HG03280 (cell line): ENCODE measurements around the gene TAF6.

Experiments
- ATAC-seq: cut with Tn5 transposase; IDR thresholded peaks from one replicate; pipeline ENCODE4 v1.9.1; 2021; ENCODE audit warnings: mild to moderate bottlenecking, moderate library complexity; ENCODE audit not compliant: unreplicated experiment

Gene TAF6

DNA sequence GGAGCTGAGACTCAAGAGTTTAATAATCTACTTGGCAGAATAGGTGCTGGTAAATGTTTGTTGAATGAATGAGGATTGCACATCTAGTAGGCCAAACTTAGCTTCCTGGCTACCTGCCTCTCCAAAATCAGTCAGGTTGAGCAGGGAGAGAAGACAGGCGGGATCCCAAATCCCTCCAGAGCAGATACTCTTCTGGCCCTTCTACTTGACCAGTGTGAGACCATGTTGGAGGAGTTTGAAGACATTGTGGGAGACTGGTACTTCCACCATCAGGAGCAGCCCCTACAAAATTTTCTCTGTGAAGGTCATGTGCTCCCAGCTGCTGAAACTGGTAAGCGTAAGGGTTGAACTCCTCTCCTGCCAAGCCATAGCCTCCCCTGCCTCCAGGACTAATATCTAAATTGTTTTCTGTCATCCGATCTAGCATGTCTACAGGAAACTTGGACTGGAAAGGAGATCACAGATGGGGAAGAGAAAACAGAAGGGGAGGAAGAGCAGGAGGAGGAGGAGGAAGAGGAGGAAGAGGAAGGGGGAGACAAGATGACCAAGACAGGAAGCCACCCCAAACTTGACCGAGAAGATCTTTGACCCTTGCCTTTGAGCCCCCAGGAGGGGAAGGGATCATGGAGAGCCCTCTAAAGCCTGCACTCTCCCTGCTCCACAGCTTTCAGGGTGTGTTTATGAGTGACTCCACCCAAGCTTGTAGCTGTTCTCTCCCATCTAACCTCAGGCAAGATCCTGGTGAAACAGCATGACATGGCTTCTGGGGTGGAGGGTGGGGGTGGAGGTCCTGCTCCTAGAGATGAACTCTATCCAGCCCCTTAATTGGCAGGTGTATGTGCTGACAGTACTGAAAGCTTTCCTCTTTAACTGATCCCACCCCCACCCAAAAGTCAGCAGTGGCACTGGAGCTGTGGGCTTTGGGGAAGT lies 5.4 kb upstream of the TAF6 start:
- no peak for ATAC-seq

DNA sequence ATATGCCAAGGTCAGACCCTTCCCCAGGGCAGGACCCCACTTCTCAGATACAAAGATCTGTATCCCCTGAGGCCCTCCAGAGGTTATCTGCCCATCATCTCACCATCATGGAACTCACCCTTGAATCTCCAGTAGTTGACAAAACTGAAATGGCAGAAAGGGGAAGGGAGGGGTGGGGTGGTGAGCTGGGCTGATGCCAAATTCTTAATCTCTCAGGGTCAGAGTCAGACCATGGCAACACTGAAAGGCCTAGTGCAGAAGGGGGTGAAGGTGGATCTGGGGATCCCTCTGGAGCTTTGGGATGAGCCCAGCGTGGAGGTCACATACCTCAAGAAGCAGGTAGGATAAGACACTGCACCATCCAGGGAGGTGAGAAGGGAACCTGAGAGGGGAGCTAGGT lies 3.4 kb upstream of the TAF6 start:
- ATAC-seq: no peak

DNA sequence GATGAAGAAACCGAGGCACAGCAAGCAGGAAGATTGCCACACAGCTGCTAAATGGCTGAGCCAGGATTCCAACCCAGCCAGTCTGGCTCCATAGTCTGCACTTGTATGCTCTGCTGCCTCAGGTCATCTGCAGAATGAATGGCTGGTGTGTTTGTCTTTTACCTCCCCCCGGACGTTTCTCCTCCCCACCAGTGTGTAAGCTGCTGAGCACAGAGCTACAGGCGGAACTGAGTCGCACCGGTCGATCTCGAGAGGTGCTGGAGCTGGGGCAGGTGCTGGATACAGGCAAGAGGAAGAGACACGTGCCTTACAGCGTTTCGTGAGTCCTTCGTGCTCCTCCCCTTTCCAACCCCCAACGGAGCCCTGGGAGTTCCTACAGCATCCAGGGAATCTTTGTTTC lies 2.9 kb upstream of the TAF6 start:
- no peak for ATAC-seq

DNA sequence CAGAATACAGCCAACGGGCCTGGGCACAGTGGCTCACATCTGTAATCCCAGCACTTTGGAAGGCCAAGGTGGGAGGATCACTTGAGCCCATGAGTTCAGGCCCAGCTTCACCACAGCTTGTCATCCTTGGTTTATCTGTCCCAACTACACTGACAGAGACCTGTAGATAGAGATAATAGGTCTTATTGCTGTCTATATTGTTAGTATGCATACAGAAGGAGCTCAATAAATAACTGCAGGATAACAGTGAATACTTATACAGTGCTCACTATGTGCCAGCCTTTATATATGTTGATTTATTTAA lies 1.5 kb upstream of the TAF6 start:
- no peak for ATAC-seq

DNA sequence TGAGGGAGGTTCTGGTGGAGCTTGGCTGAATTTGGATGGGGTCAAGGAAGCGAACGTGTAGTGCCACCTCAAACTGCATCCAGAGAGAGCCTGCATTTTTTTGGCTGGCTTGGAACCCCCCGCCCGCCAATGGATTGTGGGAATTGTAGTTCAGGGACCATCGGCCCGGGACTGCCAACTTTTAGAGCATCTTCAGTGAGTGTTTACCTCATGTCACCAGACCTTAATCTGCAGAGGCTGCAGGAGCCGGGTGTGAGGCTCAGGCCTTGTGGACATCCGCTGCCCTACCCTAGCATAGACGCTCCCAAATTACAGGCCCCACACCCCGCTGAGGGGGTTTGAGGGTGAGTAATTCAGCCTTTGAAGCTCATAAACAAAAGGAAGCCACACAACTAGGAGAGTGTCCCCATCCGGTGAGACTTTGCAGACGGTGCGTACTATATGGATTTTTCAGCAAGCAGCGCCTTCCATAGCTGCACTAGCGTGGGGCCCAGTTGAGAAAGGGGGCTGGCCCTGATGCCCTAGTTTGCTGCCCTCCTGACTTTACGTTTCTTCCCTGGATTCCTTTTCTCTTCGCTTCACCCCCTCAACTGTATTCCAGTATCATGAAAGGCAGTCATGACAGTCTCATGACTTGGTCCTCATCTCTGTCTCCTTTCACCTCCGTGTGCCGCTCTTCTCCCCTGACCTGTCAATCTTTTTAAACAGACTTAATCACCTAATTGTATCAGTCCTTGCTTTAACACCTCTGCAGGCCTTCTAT lies 993 bp upstream of the TAF6 start:
- ATAC-seq: peak; percentile 33

DNA sequence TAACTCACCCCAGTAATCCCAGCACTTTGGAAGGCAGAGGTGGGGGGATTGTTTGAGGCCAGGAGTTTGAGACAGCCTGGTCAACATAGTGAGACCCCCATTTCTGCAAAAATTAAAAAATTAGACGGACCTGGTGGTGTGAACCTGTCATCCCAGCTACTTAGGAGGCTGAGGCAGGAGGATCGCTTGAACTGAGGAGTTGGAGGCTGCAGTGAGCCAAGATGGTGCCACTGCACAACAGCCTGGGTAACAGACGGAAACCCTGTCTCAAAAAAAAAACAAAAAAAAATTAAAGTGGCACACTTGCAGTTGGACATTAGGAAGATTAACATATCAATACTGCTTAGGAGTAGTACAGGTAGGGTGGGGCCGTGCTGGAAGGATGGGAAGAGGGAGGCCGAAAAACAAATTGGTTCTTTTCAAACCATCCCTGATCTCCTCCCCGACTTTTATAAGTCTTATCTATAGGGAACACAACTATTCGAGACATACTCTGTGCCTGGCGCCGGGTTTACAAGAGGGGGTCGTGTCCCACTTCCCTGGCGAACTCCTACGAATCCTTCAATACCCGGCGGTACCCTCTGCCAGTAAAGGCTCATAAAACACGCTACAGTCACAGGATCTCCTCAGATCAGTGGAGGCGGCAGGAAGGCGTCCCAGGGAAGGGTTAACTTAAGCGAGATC lies 628 bp downstream of the TAF6 start:
- ATAC-seq: no peak

DNA sequence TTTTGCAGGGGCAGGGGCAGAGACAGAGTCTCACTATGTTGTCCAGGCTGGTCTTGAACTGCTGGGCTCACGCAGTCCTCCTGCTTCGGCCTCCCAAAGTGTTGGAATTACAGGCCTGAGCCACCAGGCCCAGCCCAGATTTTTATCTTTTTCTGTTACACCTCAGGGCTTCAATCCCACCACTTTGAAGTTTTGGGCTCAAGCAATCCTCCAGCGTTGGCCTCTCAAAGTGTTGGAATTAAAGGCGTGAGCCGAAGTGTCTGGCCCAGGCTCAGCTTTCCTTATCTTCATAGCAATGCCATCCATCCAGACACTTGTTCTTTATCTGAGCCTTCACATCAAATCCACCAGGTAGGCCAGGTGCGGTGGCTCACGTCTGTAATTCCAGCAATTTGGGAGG lies 4.1 kb downstream of the TAF6 start:
- ATAC-seq: no peak

DNA sequence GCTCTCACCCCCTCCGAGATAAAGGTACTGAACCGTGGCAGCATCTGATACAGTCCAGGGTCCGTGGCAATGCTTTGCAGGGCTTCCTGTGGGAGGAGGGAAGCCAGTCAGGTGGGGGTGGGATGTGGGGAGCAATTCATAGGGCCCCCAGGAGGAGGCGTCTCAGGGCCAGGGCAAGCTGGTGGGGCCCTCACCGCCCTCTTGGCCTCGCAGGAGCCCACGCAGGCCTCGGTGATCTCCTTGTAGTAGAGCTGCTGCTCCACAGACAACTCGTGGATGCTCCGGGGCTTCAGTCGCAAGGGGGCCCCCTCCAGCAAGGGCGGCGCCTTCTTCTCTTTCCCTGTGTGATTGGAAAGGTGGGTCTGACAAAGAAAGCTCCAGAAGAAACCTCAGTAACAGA lies 7.2 kb downstream of the TAF6 start:
- ATAC-seq: no peak

DNA sequence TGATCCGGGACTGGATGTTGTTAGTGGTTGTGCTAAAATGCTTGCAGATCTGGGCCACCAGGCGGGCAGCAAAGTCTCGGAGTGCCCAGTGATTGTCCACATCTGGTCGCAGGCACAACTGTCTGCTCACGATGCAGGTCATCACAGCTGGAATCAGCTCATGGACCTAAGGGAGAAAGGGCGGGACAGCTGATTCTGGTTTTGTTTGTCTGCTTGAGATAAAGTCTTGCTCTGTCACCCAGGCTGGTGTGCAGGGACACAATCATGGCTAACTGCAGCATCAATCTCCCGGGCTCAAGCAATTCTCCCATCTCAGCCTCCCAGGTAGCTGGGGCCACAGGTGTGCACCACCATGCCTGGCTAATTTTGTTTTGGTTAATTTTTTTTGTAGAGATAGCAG lies 8.0 kb downstream of the TAF6 start:
- ATAC-seq: no peak

DNA sequence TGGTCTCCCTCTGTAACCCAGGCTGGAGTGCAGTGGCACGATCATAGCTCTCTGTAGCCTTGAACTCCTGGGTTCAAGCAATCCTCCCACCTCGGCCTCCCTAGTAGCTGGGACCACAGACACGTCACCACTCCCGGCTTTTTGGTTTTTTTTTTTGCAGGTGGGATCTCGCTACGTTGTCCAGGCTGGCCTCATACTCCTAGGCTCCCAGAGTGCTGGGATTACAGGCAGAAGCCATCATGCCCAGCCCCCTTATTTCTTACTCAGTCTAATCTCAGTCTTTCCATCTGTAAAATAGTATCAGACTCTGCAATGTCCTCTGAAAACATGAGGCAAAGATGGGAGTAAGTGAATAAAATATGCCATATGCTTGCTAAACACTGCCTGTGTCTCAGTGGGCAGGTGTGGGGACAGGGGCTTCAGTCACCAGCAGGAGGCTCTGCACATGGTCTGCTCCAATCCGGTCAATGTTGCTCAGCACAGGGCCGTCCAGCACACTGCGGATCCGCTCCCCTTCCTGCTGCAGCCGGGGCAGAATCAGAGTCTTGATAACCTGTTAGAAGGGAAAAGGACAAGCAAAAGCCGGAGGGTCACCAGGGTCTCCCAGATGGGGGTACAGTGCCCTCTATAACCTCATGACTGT lies 9.5 kb downstream of the TAF6 start:
- no peak for ATAC-seq

DNA sequence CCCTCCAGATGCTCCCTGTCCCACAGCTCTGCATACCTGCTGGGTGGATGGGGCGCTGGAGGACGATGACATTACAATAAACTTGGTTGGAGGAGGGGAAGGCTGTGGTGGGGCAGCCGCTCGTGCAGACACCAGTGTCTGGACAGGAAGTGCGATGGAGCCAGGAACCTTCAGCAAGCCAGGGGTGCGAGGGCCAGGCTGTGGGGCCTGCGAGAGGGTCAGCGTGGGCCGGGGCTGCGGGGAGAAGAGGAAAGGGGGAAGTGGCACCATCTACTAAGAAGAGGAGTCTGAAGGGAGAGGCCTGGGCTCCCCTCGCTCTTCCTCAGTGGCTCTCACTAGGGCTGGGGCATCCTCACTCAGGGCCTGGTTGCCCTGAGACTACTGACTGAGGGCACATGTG lies 11.3 kb downstream of the TAF6 start:
- ATAC-seq: no peak

DNA sequence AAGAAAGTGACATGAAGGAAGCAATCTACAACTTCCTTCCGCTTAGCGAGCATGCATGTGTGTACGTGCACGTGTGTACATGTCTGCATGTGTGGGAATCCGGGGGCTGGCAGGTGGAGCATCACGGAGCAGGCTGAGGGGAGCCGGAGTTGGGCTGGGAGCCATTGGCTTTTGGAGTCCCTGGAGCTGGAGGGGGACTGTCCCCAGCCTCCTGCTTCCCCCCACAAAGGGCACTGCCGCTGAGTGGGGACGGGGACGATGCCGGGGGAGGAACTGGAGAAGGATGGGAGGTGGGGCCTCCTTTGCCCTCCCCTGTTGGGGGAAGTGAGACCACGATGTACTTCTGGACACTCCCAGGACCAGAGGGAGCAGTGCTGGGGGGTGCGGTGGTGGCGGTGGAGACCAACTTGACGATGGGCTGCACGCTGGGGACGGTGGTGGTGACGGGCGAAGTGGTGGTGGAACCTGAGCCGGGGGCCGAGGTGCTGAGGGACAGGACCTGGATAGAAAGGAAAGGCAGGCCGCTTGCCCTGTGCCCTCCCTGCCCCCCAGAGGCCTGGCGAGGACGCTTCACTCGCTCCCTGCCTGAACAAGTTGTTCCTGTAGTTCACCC lies 11.9 kb downstream of the TAF6 start:
- no peak for ATAC-seq

DNA sequence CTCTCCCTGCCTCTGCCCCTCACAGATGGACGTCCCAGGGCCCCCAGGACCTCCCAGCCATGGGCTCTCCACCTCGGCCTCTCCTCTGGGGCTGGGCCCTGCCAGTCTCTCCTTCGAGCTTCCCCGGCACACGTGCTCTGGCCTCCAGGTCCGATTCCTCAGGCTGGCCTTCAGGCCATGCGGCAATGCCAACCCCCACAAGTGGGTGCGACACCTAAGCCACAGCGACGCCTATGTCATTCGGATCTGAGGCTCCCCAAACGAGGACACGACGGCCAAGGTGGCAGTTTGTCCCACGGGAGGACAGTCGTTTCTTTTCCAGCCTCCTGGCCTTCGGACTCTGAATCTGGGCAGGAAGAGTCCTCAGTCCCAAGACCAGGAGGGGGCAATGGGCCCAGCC lies 12.5 kb downstream of the TAF6 start:
- no peak for ATAC-seq

DNA sequence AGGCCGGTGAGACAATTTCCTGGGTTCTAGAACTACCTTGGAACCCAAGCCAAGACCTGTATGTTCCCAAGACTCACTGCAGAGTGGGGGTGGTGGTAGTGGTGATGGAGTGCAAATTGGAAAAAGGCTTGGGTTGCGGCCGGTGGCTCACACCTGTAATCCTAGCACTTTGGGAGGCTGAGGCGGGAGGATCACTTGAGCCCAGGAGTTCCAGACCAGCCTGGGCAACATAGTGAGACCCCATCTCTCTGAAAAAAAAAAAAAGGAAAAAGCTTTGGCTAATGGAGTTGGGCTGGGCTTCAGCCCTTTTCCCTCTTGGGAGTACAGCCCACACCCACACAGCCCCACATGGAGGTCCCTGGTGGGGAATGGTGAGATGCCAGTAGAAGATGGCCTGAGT lies 13.6 kb downstream of the TAF6 start:
- ATAC-seq: no peak

DNA sequence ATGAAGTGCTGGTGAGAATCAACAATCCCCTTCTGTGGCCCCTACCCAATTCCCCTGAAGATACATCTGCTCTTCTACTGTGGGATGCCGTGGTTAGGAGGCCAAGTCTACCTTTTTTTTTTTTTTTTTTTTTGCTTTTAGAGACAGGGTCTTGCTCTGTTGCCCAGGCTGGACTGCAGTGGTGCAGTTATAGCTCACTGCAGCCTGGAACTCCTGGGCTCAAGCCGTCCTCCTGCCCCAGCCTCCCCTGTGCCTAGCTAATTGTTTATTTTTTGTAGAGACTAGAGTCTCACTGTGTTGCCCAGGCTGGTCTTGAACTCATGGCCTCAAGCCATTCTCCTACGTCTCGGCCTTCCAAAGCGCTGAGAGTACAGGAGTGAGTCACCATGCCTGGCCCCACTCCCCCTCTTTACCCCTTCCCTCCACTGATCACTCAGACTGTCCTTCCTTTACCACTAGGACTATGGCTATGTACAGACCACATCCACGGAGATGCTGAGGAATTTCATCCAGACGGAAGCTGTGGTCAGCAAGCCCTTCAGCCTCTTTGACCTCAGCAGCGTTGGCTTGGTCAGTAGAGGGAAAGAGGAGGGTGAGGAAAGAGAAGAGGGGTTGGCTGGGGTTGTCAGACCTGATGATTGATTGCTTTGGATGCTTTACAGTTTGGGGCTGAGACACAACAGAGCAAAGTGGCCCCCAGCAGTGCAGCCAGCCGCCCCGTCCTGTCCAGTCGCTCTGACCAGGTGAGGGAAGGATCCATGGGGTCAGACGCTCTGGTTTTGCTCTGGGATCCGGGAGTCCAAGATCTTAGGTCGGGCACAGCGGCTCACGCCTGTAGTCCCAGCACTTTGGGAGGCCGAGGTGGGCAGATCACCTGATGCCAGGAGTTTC lies 16.0 kb downstream of the TAF6 start:
- no peak for ATAC-seq

DNA sequence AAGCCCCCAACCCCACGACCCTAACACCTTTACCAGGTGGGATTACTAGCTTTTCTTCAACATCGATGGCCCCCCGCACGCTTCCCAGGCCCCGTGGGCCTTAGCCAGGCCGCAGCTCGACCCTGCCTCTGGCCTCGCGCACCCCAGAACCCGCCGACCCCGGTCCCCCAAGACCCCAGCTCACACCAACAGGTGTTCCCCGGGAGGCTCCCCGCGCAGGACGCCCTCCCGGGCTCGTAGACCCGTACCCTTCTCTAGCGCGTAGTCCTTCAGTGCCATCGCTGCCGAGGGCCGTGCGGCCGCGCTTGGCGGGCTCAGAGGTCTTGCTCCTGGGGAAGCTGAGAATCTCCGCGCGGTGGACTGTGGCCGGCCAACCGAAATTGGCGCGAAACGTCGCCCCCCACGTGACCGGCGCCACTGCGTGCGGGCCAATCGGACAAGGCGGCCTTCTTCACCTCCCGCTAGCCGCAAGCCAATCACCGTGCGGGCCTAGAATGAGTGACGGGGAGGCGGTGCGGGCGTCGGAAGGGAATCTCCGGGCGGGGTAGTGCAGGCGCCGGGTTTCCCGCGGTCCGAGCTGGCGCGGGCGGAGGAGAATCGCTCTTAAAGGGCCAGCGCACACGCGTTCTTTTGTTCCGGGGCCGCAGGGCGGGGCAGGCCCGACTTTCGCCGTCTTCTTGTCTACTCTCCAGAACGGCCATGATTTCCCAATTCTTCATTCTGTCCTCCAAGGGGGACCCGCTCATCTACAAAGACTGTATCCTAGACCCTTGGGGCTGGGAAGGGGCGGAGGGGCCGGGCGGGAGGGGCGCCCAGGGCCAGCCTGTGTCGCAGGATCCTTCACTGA lies 17.9 kb downstream of the TAF6 start, which contains the start of the genes AP4M1 and MCM7:
TSS of gene AP4M1 (plus strand) at position 628 of the 847 bp plus-strand sequence. CDS start at position 700, 72 bp downstream.
TSS of gene MCM7 (minus strand) at position 382 of the 847 bp plus-strand sequence. CDS start at position 279, 103 bp downstream.
- ATAC-seq: peak; percentile 87

DNA sequence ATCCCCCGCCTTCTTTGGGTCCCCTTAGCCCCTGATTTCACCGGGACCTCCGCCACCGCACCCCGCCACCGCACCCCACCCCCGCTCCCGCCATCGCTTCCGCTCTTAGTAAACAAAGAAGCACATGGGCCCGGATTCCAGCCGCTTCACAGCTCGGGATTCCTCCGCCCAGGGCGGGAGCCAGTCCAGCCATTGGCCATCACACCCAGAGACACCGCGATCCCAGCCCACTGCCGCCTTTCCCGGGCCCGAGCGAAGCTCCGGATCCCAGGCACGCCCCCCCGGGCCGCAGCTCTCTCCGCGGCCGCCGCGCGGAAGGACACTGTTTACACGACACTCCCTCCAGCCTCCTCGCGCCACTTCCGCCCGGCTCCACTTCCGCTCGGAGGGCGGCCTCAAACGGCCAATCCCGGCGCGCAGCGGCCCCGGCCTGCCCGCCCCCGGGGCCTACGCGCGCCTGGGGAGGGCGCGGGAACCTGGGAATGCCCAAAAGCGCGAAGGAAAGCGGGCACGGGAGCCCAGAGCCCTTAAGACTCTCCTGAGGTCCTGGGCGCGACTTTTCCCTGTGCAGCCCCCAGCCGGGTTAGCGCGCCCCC lies 18.6 kb downstream of the TAF6 start:
- ATAC-seq: peak; percentile 73

DNA sequence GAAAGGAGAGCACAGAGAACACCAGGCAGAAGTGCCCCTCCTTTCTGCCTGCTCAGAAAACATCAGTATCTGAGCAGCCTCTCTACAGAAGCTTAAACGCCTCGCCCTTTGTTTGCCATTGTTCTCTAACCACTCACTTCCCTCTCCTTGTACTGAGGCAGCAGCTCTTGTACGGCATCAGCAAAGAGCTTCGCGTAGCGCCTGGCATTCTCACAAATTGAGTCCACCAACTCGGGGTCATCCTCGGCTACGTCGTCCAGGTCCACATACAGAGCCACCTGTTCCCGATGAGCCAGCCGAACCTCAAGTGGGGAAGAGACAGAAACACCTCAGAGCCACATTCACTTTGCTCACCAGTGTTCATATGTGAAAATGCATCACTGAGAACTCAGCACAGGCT lies 19.7 kb downstream of the TAF6 start:
- ATAC-seq: no peak
